ENCODE measurements around the gene DEFB108B.
"Not testable (repeated sequence)": the region's sequence is repeated elsewhere in the genome, so short reads cannot be mapped to it uniquely, and the experiment has no call there.

Gene DEFB108B

DNA sequence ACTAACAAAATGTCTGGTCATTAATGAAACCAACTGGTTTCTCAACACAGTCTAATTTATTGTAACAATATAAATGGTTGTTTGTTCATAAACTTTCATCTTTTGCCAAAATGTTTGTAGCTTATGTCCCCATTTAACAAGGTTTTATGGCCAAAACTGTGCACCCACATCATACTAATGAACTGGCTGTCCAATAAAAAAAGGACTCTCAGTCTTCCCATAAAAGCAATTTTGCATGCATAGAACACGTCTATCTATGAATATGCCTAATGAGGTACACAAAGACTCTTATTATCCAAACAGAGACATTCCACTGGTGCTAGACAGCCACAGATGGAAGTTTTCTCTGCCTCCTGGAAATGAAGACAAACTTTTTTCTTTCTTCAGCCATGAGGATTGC is at the start of gene DEFB108B:
Gene DEFB108B, plus strand, starts transcription at position 390 of the 400 bp plus-strand sequence. Its CDS starts 0 bp downstream, at position 390.
- not testable (repeated sequence) for DNase-seq (ENCODE audit: low read depth in 2 of 2); H3K4me3 ChIP-seq (replicated peaks in 1 of 2; ENCODE audit: low read depth in 2 of 2, low read length in 2 of 2)

DNA sequence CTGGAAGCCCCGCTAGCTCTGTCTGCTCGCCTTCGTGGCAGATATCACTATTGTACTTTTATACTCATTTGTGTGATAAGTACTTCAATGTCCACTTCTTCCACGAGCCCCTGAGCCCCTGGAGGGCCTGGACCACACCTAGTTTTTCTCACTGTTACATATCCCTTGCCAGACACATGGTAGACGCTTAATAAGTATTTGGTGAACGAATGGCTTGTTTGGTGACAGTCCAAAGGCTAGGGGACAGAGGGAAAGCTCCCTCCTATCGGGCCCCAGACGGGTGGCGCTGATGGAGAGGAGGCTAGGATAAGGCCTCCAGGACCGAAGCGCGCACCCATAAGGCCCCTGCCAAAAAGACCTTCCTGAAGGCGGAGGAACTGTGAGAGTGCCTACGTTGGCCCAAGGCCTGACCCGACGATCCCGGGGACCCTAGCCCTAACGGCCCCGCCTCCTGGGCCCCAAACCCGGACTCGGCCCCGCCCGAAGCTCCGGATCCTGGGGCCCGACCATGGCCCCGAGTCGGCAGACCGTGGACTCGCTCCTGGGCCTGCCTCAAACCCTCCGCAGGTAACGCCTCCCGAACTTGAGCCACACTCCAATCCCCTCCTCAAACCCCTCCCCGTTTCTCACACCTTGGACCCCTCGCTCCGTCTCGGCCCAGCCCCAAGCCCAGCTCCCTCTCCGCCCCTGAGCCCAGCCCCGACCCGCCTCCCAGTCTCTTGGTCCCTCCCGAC is 46.7 kb upstream of the DEFB108B start:
- H3K4me3 ChIP-seq (replicated peaks in 1 of 2; ENCODE audit: low read depth in 2 of 2, low read length in 2 of 2), result peak overlapping the region; percentile 57 to 61
- peak; percentile 78 to 84 for DNase-seq (ENCODE audit: low read depth in 2 of 2)

DNA sequence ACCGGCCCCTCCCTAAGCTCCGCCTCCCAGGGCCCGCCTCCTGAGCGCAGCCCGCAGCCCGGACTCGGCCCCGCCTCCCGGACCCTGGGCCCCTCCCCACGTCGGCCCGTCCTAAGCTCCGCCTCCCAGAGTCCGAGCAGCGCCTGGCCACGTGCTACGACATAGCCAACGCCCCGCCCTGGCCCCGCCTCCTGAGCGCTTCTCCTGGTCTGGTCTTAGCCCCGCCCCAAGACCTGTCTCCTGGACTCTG is 46.2 kb upstream of the DEFB108B start:
- DNase-seq (ENCODE audit: low read depth in 2 of 2), result peak in 1 of 2 donors; percentile 99
- H3K4me3 ChIP-seq (replicated peaks in 1 of 2; ENCODE audit: low read depth in 2 of 2, low read length in 2 of 2), result peak overlapping the region; percentile 61 to 72

- TF ChIP-seq, protein P1, sequence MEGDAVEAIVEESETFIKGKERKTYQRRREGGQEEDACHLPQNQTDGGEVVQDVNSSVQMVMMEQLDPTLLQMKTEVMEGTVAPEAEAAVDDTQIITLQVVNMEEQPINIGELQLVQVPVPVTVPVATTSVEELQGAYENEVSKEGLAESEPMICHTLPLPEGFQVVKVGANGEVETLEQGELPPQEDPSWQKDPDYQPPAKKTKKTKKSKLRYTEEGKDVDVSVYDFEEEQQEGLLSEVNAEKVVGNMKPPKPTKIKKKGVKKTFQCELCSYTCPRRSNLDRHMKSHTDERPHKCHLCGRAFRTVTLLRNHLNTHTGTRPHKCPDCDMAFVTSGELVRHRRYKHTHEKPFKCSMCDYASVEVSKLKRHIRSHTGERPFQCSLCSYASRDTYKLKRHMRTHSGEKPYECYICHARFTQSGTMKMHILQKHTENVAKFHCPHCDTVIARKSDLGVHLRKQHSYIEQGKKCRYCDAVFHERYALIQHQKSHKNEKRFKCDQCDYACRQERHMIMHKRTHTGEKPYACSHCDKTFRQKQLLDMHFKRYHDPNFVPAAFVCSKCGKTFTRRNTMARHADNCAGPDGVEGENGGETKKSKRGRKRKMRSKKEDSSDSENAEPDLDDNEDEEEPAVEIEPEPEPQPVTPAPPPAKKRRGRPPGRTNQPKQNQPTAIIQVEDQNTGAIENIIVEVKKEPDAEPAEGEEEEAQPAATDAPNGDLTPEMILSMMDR (IDR thresholded peaks at IDR 0.05; ENCODE audit: low read depth, low read length), result no peak
- DNase-seq (ENCODE audit: low read depth in 2 of 2), result peak; percentile 25 to 100
Measured at GRCh38 chr11:71787098-71787823, 45.7 kb upstream of the DEFB108B start.

GRCh38 chr11:71787824-71788454 is 45.1 kb upstream of the DEFB108B start:
- peak in 1 of 2 donors; percentile 74 for DNase-seq (ENCODE audit: low read depth in 2 of 2)
- peak overlapping the region; percentile 57 to 72 for H3K4me3 ChIP-seq (replicated peaks in 1 of 2; ENCODE audit: low read depth in 2 of 2, low read length in 2 of 2)

More at GRCh38 chr11:71787098-71787823, 45.7 kb upstream of the DEFB108B start:
- H3K4me3 ChIP-seq (replicated peaks in 1 of 2; ENCODE audit: low read depth in 2 of 2, low read length in 2 of 2), result peak overlapping the region; percentile 57 to 72

- H3K4me3 ChIP-seq (replicated peaks in 1 of 2; ENCODE audit: low read depth in 2 of 2, low read length in 2 of 2), result not testable (repeated sequence)
- peak in 1 of 2 donors; percentile 84 for DNase-seq (ENCODE audit: low read depth in 2 of 2)
Measured at GRCh38 chr11:71789444-71790196, 43.4 kb upstream of the DEFB108B start.

DNA sequence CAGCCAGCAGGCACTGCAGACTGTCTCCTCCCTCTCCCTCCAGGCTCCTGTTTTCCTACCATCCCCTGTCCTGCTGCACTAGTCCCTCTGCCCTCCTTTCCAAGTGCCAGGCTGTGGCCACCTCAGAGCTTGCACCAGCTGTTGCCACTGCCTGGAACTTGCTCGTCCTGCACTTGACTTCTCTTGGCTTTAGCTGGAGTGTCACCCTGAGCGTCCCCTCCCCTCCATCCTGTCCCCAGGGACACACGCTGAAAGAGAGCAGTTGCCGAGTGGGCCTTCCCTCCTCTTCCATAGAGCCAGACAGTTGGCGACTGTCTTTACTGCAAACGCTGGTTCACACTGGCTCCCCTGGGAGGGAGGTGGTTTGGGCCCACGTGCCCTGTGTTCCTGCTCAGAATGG is 41.9 kb upstream of the DEFB108B start:
- not testable (repeated sequence) for H3K4me3 ChIP-seq (replicated peaks in 1 of 2; ENCODE audit: low read depth in 2 of 2, low read length in 2 of 2)

GRCh38 chr11:71792621-71793235 is 40.3 kb upstream of the DEFB108B start:
- not testable (repeated sequence) for H3K4me3 ChIP-seq (replicated peaks in 1 of 2; ENCODE audit: low read depth in 2 of 2, low read length in 2 of 2)
- DNase-seq (ENCODE audit: low read depth in 2 of 2), result peak; percentile 48 to 59
- TF ChIP-seq, protein P1 (IDR thresholded peaks at IDR 0.05; ENCODE audit: low read depth, low read length), result peak; percentile 52

More for the DNA sequence above, 41.9 kb upstream of the DEFB108B start:
- DNase-seq (ENCODE audit: low read depth in 2 of 2), result not testable (repeated sequence)

GRCh38 chr11:71794386-71795040 is 38.5 kb upstream of the DEFB108B start:
- H3K4me3 ChIP-seq (replicated peaks in 1 of 2; ENCODE audit: low read depth in 2 of 2, low read length in 2 of 2), result not testable (repeated sequence)
- peak; percentile 64 to 75 for DNase-seq (ENCODE audit: low read depth in 2 of 2)

DNA sequence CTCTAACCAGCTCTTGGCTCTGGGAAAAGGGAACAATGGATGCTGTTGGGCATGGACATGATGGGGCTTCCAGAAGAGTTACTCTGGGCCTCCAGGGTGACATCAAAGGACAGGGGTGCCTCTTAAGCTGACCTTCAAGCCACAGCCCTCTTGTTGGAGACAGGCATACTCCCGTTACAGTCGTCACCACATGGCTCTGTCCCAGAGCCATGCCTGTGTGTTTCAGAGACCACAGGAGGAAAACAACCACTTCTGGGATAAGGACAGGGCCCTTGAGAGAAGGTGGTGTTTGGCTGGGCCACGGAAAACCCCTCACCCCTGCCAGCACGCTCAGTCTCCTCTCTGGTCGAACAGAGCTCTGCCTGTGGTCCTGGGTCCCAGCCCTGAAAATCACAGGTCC is 37.8 kb upstream of the DEFB108B start:
- not testable (repeated sequence) for DNase-seq (ENCODE audit: low read depth in 2 of 2); H3K4me3 ChIP-seq (replicated peaks in 1 of 2; ENCODE audit: low read depth in 2 of 2, low read length in 2 of 2)

GRCh38 chr11:71796016-71796415 is 37.0 kb upstream of the DEFB108B start:
- DNase-seq (ENCODE audit: low read depth in 2 of 2); H3K4me3 ChIP-seq (replicated peaks in 1 of 2; ENCODE audit: low read depth in 2 of 2, low read length in 2 of 2): not testable (repeated sequence)

DNA sequence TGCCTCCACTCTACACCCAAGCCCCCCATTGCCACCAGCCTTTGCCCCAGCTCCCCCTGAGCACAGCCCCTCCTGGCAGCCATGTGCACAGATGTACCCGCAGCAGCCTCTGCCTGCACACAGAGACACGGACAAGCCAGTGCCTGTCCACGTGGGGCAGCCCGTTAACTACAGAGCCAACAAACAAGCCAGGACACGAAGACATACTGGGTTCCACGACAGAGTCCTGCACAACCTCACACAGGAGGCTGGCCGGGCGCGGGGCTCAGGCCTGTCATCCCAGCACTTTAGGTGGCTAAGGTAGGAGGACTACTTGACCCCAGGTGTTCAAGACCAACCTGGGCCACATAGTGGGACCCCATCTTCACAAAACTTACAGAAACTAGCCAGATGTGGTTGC is 36.2 kb upstream of the DEFB108B start:
- not testable (repeated sequence) for DNase-seq (ENCODE audit: low read depth in 2 of 2); H3K4me3 ChIP-seq (replicated peaks in 1 of 2; ENCODE audit: low read depth in 2 of 2, low read length in 2 of 2)

DNA sequence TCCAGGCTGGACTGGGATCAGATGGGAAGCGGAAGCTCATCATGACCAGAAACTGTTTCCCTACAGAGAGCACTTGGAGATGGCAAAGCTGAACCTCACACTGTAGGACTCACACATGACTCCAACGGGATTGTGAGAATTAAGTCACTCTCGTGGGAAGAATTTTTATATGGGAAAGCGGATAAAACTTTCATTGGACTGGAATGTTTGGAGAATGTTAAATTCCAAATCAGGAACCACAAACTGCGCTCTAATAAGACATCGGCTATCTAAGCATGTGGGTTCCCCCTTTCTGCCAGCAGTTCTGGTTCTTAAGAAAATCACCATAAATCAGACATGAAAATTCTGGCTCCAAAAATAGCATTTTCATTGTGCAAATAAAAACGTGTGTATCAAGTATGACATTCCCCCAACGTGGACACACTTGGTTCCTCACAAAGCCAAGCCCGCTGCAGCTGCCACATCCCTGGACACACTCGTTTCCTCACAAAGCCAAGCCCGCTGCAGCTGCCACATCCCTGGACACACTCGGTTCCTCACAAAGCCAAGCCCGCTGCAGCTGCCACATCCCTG is 33.4 kb upstream of the DEFB108B start:
- DNase-seq (ENCODE audit: low read depth in 2 of 2); H3K4me3 ChIP-seq (replicated peaks in 1 of 2; ENCODE audit: low read depth in 2 of 2, low read length in 2 of 2): not testable (repeated sequence)

Measured in cardiac fibroblast (primary cell).